Left forelimb (tissue), 1 donor: ENCODE measurements around the gene FMO5.
"Not testable (repeated sequence)": the region's sequence is repeated elsewhere in the genome, so short reads cannot be mapped to it uniquely, and the experiment has no call there.

Experiments
- DNase-seq: peaks from one replicate; pipeline ENCODE4 v3.0.0-alpha.2; 2018; ENCODE audit warnings: low spot score

The FMO5 gene, protein sequence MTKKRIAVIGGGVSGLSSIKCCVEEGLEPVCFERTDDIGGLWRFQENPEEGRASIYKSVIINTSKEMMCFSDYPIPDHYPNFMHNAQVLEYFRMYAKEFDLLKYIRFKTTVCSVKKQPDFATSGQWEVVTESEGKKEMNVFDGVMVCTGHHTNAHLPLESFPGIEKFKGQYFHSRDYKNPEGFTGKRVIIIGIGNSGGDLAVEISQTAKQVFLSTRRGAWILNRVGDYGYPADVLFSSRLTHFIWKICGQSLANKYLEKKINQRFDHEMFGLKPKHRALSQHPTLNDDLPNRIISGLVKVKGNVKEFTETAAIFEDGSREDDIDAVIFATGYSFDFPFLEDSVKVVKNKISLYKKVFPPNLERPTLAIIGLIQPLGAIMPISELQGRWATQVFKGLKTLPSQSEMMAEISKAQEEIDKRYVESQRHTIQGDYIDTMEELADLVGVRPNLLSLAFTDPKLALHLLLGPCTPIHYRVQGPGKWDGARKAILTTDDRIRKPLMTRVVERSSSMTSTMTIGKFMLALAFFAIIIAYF

DNA sequence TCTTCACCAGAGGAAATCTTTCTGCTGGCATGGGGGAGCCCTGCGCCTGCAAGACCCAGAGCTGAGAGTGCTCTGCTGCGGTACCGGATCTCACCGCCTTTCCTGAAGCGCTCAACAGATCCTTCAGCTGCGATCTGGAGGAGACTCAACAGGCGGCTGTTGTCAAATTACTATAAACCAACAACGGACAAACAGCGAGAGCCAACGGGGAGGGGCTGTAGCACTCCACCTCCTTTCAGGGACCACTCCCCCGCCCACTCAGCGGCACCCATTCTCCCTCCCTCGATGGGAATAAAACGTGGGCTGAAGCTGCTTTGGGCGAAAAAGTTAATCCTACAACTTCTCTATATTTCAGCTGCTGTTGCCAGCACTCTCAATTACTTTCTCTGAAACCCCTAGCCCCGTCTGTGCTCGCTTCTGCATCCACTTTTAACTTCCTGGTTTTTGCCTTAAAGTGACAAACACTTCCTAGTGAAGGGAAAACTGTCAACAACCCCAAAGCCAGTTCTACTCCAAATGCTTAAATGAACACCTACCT, at the start of gene FMO5:
TSS of gene FMO5 (minus strand) at position 147 of the 538 bp plus-strand sequence. CDS start 310 bp downstream, outside the sequence.
- peak; percentile 80 for DNase-seq

DNA sequence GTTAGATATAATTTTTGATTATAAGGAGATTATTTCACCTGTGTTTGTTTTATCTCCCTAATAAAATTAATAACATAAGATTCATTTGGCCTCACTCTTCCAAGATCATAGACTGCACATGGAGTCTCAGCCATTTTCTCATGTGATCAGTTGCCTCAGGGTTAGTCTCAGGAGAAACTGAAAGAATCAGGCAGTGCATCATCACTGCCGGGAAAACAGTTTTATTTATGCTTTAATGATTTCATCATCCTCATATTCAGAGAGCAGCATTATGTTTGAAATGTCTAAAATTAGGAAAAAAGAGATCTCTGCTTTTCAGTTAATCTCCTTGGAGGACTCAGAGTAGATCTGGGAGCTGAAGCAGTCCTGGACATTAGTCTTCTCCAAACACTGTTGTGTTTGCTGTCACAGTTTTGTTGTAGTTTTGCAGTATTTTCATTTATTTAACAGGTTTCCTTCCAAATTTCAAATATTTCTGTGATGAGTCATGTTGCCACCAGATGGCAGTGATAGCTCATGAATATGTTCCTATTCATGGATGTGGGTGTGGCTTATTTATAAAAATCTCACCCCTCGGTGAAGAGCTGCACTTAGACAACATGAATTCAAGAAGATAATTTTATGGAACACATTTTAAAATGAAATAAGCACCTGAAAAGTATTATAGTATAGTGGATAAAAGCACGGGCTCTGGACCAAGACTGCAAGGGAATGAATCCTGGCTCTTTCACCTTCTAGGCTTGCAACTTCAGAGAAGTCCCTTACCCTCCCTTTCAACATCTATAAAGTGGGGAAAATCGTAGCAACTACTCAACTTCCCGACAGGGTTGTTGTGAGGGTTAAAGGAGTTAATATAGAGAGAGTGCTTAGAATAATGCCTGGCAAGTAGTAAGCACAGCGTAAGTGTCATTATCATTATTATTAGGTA, 48.5 kb upstream of the FMO5 start:
- DNase-seq = no peak

GRCh38 chr1:147272042-147272441, 46.9 kb upstream of the FMO5 start:
- no peak for DNase-seq

DNA sequence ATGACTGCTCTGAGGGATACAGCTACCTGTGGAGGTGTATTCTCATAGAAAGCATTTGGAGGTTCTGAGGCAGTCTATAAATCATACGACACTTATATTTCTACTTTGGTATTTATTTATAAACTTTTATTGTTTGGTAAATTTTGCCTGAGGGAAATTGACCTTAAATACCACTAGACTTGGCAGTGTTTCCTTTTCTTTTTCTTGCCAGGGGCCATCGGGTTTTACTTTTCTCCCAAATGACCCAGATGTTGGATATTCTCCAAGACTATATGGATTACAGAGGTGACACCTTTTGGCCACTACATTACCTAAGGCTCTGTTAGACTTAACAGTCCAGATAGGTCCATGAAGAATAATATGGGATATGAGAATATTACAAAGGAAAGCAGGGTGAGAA, 45.6 kb upstream of the FMO5 start:
- DNase-seq = no peak

- DNase-seq = no peak
Observed at GRCh38 chr1:147267711-147268110, 42.6 kb upstream of the FMO5 start.

DNA sequence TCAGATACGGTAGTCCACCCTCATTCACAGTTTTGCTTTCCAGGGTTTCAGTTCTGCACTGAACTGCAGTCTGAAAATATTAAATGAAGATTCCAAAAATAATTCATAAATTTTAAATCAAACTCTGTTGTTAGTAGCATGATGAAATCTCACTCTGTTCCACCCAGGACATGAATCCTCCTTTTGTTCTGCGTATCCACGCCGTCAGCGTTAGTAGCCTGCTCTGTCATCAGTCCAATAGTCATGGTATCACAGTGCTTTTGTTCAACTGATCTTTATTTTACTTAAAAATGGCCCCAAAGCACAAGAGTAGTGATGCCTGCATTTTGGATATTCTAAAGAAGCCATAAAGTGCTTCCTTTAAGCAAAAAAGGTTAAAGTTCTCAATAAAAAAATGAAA, 41.2 kb upstream of the FMO5 start:
- no peak for DNase-seq

GRCh38 chr1:147264158-147264768, 39.1 kb upstream of the FMO5 start:
- no peak for DNase-seq

- DNase-seq = no peak
Observed at GRCh38 chr1:147260956-147261355, 35.8 kb upstream of the FMO5 start.

DNA sequence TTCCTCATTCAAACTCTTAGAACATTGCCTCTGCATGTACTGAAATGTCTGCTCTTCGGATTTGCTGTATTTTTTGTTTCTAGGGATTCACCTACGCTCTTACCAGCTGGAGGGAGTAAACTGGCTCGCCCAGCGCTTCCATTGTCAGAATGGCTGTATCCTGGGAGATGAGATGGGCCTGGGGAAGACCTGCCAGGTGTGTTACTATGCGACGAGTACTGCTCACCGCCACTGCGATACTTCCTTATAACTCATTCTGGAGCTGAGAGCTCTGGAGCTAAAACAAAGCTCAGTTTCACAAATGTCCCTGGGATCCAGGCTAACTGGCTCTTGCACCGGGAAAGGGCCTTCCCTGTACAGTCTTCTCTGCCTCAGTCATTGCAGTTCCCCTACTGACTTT, 27.4 kb upstream of the FMO5 start:
- no peak for DNase-seq

GRCh38 chr1:147247656-147248238, 22.6 kb upstream of the FMO5 start:
- DNase-seq = no peak

GRCh38 chr1:147246910-147247655, 21.9 kb upstream of the FMO5 start:
- DNase-seq = no peak

GRCh38 chr1:147246044-147246690, 21.0 kb upstream of the FMO5 start:
- no peak for DNase-seq

- no peak for DNase-seq
Observed at GRCh38 chr1:147245586-147246021, 20.5 kb upstream of the FMO5 start.

DNA sequence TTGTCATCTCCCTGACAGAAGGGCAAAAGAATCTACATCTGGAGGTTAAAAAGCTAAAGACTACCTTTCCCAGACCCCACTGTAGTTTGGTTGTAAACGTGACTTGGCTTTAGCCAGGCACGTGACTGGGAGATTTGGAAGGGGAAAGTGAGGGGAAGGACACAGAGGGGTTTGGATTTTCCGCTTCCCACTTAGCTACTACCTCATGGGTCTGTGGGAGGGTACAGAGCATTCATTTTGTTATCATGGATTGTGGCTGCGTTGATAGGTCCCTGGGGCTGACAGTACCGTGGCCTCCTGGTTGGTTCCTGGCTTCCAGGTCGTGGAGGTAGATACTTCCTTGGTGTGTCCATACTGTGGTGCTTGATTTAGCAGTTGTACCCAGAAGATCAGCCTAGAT, 20.0 kb upstream of the FMO5 start:
- DNase-seq = no peak

- no peak for DNase-seq
Observed at GRCh38 chr1:147243841-147244240, 18.7 kb upstream of the FMO5 start.

- peak; percentile 70 for DNase-seq
Observed at GRCh38 chr1:147243228-147243685, 18.1 kb upstream of the FMO5 start.

- DNase-seq = peak; percentile 95
Observed at GRCh38 chr1:147242449-147243227, 17.5 kb upstream of the FMO5 start, which contains the start of gene CHD1L. Gene CHD1L, plus strand, starts transcription at chr1:147242684. Its CDS starts 20 bp downstream, at chr1:147242704.

DNA sequence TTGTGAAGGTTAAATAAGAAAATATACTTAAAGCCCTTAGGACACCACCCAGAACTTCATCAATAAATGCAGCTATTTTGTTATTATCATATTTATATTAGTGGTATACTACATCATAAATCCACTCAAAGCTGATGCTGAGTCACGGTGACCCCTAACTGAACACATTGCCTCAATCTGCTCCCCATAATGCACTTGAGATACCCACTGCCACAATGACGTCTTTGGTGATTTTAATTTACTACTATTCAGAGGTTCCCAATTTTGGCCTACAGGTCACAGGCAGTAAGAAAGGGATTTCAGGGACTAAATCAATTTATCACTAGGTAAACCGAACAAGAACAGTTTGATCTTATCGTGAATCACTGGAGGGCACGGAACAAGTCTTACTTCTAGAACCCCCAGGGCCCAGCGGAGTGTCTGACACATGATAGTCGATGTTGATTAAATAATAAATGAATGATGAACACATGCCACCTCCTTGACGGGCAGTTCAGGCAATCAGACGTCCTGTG, 16.9 kb upstream of the FMO5 start:
- no peak for DNase-seq

- DNase-seq = not testable (repeated sequence)
Observed at GRCh38 chr1:147240131-147240721, 15.1 kb upstream of the FMO5 start.
